EL (cell line): Measurements from ENCODE around the gene OR8B8.
"Not testable (repeated sequence)": the region's sequence is repeated elsewhere in the genome, so short reads cannot be mapped to it uniquely, and the experiment has no call there.

Experiments
- DNase-seq: peaks from one replicate; pipeline ENCODE4 v3.0.0-alpha.2; 2016

OR8B8 gene, protein sequence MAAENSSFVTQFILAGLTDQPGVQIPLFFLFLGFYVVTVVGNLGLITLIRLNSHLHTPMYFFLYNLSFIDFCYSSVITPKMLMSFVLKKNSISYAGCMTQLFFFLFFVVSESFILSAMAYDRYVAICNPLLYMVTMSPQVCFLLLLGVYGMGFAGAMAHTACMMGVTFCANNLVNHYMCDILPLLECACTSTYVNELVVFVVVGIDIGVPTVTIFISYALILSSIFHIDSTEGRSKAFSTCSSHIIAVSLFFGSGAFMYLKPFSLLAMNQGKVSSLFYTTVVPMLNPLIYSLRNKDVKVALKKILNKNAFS

DNA sequence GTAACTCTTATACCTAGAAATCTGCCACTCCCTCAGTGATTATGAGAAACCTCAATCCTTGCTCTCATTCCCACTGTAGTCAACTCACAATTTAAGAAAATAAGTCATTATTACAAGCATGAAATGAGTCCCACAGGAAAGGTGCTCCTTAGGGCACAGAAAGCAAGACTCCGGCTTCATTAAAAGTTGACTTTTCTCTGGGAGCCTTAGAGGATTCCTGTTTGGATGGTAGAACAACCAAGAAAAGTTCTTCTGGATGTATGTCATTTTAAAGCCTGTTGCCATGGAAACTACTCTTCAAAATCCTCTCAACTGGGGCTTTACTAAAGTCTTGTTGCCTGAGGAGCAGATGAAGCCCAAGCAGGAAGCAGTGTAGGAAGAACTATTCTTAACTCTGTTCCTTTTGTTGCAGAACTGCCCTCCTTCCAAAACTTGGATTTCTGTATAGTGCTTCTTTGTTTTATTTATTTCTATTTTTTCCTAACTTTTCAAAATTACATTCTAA, at the start of gene OR8B8:
Gene OR8B8, minus strand, starts transcription at position 51 of the 505 bp plus-strand sequence. CDS start 4,611 bp downstream, outside the sequence.
- DNase-seq: no peak

DNA sequence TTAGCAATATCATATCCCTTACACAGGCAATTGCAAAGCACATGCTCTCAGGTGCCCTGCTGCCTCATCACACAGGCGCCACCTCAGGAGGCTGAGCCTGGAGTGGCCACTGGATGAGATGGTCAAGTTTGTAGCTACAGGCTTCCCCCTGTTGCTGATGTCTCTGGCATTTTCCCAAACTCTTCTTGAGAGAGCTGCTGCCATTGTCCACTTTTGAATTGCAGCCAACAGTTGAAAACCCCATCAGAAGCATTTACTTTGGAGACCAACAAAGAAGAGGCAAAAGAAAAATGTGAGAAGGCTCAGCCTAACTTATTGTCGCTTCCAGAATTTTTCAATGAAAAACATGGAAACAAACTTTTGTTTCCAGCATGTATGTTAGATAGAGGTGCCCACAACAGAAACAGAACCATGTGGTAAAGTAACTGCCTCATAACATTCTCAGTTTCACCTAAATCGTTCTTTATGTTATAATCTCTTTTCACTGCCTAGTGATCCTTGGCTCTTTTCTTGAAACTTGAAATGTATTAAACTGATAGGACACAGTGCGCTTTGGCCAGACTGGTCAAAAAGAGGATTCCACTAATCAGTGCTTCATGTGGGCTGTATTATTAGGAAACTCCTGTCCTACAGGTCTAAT, 47.6 kb upstream of the OR8B8 start:
- DNase-seq: no peak

DNA sequence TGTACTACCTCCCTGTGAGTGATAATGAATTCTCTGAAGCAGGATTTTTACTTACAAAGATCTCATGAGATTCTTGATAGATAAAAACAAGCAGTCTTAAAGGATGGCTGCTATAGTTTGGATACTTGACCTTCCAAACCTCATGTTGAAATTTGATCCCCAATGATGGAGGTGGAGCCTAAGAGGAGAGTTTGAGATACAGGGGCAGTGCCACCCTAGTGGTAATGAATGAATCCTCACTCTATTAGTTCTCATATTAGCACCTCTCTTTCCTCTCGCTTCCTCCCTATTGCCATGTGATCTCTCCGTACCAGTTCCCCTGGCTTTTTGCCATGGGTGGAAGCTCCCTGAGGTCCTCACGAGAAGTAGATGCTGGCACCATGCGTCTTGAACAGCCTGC, 37.9 kb upstream of the OR8B8 start:
- peak; percentile 1 for DNase-seq

DNA sequence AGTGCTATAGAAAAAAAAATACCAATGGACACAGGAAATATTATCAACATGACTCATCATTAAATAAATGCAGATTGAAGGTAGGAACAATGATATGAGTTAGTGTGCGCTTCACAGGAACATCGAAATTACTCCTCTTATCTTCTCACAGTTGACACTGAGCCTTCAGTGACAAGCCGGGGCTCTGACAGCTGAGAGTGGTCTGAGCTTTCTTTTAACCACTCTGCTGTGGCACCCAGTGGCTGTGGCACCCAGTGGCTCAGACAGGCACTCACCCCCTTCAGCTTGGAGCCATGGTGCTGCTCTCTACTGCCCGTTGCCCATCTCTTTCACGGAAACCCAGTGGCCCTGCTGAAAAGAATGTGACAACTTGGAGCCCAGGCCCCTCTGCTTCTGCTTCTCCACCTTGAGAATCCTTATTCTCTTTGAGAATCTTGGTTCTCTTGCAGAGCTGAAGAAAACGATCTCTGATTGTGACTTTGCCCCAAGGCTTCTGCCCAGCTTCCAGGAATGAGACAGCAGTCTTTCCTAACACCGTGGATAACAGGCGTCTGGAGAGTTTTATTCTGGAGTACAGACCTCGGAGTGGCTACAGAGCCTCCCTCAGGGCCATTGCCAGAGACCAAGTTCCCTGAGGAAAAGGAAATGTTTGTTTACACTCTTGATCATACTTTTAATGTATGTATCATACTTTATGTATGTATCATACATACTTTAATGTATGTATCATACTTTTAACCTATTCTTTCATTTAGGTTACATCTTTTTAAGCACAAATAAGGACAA, 37.1 kb upstream of the OR8B8 start:
- peak; percentile 54 for DNase-seq

DNA sequence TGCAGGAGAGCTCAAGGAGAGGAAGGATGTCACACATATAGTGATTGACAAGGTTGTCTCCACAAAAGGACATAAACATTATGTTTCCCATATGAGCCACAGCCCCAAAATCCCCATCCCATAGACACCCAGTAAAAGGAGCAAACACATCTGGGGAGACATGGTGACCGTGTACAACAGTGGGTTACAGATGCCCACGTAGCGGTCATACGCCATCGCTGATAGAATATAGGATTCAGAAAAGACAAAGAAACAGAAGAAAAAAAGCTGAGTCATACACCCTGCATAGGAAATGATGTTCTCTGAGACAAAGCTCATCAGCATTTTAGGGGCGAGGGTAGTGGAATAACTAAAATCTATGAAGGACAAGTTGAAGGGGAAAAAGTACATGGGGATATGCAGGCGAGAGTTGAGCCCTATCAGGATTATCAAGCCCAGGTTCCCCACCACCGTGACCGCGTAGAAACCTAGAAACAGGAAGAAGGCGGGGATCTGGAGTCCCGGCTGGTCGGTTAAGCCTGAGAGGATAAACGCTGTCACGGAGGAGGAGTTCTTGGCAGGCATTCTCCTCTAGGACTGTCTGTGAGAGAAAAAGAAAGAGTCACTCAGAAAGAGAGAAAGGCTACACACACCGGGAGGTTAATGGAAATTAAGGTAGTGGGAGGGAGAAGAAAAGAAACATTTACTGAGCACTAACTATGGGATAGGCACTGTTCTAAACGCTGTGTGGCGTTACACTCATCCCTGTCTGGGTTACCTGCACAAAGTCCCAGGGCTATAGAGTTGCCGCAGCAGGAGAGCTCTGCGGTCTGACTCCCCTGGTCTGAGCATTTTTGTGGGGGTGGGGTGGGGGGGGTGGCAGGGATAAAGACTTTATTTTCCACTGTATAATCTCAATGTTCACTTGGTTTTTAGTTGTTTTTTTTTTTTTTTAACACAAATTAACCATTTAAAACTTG, 36.1 kb upstream of the OR8B8 start:
- DNase-seq: peak; percentile 46

DNA sequence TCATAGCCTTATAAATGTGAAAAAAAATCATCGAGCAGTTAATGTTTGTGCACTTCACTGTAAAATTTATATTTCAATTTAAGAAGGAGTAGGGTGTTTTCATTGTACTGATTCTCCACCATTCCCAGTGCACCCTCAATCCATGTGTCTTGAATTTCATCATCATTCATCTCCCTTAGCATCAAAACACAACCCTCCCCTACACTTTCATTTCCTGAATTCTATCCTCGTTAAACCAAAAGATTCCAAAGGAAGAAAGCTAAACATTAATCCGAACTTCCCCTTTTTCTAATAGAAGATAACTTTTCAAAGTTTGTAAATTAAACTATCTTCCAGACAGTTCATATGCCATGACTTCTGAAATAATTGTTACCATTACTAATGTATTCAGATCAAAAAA, 34.1 kb upstream of the OR8B8 start:
- no peak for DNase-seq

DNA sequence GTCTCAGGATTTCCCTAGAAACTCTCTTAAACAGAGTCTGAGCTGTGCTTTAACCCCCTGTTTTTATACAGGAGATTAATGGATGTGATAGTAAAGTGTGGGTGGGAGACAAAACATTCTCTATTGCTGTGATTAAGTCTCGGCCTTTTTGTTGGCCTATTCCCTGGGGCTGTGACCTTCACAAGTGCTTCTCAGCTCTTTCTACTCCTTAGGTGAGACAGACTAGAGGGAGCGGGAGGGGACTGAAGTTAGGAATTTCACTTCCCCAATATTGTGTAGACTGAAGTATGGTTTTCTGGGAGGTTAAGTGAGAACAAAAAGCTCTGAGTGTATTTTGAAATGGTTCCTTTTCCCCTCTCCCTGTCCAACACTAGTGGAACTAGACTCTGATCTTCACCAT, 29.8 kb upstream of the OR8B8 start:
- no peak for DNase-seq

DNA sequence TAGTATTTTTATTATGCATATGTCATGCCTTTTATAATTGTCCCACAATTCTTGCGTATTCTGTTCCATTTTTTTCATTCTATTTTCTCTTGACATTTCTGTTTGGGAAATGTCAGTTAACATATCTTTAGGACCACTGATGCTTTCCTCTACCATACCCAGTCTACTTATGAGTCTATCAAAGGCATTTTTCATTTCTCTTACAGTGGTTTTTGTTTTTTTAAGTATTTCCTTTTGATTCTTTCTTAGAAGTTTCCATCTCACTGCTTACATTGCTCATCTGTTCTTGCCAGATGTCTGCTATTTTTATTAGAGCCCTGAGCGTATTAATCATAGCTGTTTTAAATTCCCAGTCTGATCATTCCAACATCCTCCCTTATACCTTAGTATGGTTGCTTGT, 29.3 kb upstream of the OR8B8 start:
- no peak for DNase-seq

DNA sequence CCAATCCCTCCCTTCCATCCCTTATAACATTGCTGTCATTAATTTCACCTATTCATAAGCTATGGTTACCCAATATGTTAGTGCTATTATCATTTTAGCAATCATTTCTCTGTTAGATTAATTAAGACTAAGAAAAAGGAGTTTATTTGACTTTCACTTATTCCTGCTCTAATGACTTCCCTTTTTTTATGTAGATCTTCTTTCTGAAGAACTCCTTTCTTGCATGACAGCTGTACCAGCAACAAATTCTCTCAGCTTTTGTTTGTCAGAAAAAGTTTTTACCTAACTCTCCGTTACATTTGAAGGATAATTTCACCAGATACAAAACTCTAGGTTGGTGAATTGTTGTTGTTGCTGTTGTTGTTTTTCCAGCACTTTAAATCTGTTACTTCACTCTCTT, 28.6 kb upstream of the OR8B8 start:
- no peak for DNase-seq

DNA sequence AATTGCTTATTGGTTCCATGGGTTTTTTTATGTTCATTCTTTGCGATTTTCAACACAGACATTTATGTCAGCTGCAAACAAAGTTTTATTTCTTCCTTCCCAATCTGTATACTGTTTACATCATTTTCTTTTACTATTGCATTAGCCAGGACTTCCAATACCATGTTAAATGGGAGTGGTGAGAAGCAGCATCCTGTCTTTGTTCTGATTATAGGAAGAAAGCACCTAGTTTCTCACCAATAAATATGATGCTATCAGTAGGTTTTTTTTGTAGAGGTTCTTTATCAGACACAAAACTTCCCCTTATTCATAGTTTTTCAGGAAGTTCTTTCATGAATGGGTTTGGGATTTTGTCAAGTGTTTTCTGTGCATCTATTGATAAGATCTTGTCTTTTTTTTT, 28.0 kb upstream of the OR8B8 start:
- no peak for DNase-seq

DNA sequence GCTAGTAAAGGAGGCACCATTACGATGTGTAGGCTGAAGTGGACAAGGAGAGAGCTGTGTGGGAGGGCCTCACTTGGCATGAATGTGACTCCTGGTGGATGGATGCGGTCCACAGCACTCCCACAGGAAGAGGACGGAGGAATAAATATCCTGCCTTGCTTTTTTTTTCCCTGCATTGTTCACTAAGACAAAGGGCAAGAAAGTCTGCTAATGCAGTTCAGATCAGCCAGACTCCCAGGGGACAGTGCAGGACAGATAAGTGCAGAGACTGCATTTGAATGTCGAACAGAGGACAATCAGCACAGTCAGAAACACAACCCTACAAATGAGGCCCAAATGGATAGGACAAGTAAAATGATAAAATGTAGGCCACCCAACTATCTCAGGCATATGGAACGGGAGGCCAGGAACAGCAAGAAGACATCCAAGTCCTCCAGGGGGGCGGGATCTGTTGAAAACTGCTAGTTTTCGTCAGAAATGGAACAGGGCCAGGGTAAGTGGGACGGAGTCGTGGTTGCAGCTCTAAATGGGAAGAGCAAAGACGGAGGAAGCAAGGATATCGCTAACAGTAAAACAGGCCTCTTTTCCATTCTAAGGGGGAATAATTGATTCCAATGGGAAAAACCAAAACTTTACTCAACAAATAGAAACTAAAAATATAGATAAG, 25.2 kb upstream of the OR8B8 start:
- no peak for DNase-seq

DNA sequence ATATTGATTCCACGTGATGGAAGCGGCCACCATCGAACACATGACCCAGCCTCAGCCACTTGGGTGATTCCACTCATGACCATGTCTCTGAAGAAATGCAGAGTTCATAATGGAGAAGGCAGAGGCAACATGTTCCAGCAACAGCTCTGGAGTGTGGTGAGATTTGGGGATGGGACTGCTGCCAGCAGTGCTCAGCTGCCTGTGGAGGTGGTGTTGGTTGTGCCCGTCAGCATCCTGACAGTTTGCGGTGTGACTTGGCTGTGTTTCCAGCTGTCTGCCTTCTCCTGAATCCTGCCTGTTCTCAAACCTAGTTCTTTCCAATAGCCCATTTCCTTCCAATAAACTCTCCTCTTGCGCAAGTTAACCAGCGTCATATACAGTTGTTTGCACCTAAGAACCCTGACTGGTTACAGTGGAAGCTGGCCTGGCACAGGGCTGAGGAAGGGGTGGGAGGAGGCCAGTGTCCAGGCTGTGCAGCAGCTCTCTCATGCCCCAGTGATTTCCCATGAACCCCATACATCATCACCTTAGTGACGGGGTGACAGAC, 22.0 kb upstream of the OR8B8 start:
- DNase-seq: no peak

DNA sequence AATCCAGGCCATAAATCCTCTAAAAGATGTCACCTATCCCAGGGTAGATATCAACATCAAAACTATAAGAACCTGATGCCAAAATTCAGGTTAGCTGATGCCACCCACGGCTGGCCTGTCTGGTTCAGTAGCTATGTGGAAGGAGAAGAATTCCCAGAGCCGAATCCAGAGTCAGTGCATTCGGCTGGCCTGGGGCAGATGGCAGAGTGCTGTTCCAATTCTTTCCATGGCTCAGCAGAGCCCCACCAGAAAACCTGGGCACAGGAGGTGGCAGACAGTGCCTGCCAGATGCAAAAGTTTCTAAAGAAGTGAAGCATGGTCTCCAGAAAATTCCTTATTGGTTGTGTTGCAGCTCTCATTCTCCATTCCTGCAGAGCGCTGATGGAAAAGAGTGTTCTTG, 19.9 kb upstream of the OR8B8 start:
- DNase-seq: no peak

DNA sequence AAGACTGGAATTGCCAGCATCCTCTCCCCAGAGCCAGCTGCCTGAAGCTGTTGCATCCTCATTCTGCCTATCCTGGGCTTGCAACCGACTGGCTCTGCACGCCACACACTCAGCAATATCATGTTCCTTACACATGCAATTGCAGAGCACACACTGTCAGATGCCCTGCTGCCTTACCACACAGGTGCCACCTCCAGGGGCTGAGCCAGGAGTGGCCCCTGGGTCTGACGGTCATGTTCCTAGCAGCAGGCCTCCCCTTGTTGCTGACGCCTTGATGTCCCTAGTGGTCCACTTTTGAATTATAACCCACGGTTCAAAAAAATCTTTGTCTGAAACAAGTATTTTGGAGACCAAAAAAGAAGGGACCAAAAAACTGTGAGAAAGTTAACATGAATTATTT, 18.5 kb upstream of the OR8B8 start:
- no peak for DNase-seq

DNA sequence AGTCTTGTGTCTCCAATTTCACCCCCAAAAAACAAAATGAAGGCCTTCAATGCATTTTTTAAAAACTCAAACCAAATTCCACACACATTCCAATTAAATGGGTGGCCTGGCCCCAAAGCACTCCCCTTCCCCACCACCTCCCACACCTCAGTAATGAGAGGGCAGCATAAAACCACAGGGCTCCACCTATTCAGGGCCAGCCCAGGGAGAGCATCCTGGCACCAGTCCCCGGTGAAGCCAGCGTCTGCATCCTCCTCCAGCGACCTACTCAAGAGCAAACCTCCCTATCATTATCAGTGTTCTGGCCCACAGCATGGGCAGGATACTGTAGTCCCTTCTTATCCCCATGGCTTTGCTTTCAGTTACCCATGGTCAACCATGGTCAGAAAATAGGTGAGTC, 17.8 kb upstream of the OR8B8 start:
- no peak for DNase-seq

DNA sequence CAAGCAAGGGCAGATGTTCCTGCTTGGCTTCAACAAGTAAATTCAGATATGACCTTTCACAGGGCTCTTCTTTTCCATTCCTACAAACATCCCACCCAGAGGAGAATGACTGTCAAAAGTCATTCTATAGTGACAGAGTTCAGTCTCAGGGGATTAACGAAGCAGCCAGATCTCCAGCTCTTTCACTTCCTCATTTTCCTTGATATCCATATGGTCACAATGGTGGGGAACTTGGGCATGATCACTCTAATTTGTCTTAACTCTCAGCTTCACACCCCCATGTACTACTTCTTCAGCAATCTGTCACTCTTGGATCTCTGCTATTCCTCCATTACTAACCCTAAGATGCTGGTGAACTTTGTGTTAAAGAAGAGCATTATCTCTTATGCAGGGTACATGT, 15.0 kb upstream of the OR8B8 start:
- DNase-seq: no peak

DNA sequence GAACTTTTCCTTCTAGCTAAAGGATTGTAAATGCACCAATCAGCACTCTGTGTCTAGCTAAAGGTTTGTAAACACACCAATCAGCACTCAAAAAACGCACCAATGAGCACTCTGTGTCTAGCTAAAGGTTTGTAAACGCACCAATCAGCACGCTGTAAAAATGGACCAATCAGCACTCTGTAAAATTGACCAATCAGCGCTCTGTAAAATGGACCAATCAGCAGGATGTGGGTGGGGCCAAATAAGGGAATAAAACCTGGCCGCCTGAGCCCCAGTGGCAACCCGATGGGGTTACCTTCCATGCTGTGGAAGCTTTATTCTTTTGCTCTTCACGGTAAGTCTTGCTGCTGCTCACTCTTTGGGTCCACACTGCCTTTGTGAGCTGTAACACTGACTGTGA, 13.9 kb upstream of the OR8B8 start:
- not testable (repeated sequence) for DNase-seq

DNA sequence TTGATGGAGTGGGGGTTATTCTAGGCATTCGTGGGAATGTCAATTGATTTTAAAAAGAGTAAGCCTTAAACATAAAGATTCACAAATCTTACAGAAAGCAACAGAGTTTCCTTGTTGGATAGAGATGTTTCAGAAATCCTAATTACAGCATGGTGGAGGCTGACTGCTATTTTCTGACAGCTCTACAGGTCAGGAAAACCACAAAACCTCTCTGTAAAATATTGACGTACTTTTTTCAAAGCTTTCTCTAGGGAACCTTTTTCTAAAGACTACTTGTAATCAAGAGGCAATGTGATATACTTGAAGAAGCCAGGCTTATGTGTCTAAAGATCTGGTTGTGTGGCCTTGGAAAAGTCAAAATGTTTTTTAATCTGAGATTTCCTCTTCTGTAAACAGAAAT, 9.1 kb upstream of the OR8B8 start:
- DNase-seq: no peak

DNA sequence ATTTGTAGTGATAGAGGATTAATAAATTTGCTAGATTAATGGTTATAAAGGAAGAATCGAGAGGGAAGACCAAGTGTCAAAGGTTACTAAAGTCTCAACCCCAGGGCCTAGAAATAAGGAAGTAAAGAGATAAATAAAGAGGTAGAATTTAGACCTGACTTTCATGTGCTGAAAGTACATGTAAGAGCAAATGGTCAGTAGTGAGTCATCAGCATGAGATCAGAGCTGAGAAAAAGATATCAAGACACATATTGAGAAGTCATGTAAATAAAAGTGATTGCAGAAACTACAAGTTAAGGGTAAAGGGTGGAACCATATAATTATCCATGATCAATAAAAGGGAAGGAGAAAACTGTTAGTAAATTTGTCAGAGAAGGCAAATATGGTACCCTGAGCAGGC, 1.4 kb upstream of the OR8B8 start:
- no peak for DNase-seq

DNA sequence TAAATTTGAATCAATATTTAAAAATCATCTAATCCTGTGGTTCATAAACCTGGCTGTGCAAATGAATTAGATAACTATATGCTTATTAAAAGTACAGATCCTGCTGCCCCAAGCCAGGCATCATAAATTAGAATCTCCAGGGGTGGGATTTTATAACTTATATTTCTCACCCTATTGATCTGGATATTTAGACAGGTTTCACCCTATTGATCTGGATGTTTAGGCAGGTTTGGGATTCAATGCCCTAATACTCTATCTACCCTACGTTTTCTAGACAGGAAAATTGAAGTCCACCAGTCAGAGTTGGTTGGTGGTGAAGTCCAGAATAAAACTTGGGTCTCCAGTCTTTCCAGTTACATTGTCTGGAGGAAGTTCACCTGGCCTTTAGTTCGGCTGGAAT, 2.6 kb downstream of the OR8B8 start:
- DNase-seq: no peak

DNA sequence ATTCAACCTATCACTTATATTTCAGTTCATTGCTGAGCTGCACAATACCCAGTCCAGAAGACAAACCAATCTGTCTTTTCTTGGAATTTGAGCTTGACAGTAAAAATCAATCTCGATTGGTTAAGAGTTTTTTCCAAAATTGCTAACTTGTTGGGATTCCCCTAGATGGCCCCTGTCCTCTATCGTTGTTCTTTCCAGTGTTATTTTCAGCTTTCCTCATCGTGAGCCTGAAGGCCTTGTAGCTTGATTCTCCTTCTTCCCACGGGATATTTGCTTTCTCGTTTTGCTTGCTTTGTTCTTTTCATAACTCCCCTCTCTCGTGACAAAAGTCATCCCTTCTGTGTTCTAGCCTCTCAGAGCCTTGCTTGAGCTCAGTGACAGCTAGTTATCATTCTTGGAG, 3.1 kb downstream of the OR8B8 start:
- no peak for DNase-seq

DNA sequence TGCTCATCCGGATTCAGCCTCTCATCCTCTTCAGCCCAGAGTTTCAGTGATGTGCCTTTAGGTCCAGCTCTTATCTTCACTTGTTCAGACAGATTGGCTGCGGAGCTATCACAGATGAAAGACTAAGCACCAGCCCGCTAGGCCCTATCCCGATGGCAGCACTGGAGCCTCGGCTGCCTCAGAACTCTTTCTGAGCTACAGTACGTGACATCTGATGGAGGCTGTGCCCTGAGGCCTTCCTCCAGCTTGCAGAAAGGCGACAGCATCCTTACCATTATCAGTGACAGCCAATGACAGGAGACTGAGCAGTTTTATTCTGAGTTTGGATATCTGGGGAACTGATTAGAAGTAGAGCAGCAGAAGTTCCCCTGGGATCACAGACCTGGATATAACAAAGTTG, 4.0 kb downstream of the OR8B8 start:
- DNase-seq: no peak
